ENCODE data around the gene MXI1.
"Not testable (repeated sequence)": the region's sequence is repeated elsewhere in the genome, so short reads cannot be mapped to it uniquely, and the experiment has no call there.

The MXI1 gene

DNA sequence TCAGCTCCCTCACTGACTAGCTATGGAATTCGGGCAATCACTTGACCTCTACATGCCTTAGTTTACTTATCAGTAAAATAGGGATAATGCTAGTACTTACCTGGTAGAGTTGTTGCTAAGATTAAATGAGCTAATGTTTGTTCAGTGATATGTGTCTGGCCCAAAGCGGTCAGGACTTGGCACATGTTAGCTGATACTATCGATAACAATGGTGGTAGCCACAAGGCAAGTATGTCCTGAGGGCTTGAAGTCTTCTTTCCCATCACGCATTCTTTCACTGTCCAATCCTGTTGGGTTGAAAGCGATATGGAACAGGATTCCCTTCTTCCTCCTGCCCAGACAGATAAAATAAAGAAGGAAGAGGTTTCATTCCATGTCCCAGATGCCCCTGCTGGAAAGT is 25.5 kb upstream of the MXI1 start:
- Histone ChIP-seq H2AFZ (ENCODE audit: low read length, unreplicated experiment) (no peak overlapping the region), H3K27ac (ENCODE audit: low read depth, low read length) (no peak overlapping the region), H3K27me3 (ENCODE audit: insufficient read depth, low read length) (no peaks in the 10 kb centered on the region), H3K4me3 (ENCODE audit: low read depth, low read length) (no peak overlapping the region), H3K4me1 (ENCODE audit: control insufficient read depth, insufficient read depth, low read length, unreplicated experiment) (no peaks in the 10 kb centered on the region), H3K36me3 (ENCODE audit: insufficient read depth, low read length) (no peaks in the 10 kb centered on the region), H3K79me2 (ENCODE audit: control insufficient read depth, insufficient read depth, low read length, unreplicated experiment) (no peaks in the 10 kb centered on the region)

DNA sequence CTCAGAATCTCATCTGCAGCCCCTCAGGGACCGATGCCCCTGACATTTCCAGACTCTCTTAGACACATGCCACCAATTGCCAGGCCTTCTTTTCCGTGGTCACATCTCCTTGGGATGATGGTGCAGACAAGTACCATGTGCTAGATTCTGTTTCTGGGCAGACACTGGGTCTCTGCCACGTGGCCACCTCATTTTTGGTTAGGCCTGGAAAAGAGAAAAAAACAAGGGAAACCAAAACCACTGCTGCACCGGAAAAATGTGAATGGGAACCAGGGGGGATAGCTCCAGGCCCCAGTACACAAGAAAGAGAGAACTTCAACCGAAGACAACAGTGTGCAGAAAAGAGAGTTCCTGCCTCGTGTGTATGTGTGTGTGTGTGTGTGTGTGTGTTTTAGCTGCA is 23.0 kb upstream of the MXI1 start:
- Histone ChIP-seq H3K79me2 (ENCODE audit: control insufficient read depth, insufficient read depth, low read length, unreplicated experiment) (no peaks in the 10 kb centered on the region), H3K4me3 (ENCODE audit: low read depth, low read length) (no peak overlapping the region), H3K4me1 (ENCODE audit: control insufficient read depth, insufficient read depth, low read length, unreplicated experiment) (no peaks in the 10 kb centered on the region), H3K27me3 (ENCODE audit: insufficient read depth, low read length) (no peaks in the 10 kb centered on the region), H3K36me3 (ENCODE audit: insufficient read depth, low read length) (no peaks in the 10 kb centered on the region), H2AFZ (ENCODE audit: low read length, unreplicated experiment) (no peak overlapping the region), H3K27ac (ENCODE audit: low read depth, low read length) (no peak overlapping the region)

DNA sequence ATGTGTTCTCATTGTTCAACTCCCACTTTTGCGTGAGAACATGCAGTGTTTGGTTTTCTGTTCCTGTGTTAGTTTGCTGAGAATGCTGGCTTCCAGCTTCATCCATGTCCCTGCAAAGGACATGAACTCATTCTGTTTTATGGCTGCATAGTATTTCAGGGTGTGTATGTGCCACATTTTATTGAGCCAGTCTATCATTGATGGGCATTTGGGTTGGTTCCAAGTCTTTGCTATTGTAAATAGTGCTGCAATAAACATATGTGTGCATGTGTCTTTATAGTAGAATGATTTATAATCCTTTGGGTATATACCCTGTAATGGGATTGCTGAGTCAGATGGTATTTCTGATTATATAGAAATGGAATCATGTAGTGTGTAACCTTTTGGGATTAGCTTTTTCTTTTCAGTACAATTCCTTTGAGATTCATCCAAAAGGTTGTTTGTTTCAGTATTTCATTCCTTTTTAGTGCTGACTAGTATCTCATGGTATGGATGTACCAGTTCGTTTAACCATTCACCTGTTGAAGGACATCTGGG is 21.7 kb upstream of the MXI1 start:
- not testable (repeated sequence) for H3K27me3 ChIP-seq (ENCODE audit: insufficient read depth, low read length); H3K36me3 ChIP-seq (ENCODE audit: insufficient read depth, low read length); H3K4me1 ChIP-seq (ENCODE audit: control insufficient read depth, insufficient read depth, low read length, unreplicated experiment); H3K4me3 ChIP-seq (ENCODE audit: low read depth, low read length); H3K79me2 ChIP-seq (ENCODE audit: control insufficient read depth, insufficient read depth, low read length, unreplicated experiment); H3K27ac ChIP-seq (ENCODE audit: low read depth, low read length); H2AFZ ChIP-seq (ENCODE audit: low read length, unreplicated experiment)

DNA sequence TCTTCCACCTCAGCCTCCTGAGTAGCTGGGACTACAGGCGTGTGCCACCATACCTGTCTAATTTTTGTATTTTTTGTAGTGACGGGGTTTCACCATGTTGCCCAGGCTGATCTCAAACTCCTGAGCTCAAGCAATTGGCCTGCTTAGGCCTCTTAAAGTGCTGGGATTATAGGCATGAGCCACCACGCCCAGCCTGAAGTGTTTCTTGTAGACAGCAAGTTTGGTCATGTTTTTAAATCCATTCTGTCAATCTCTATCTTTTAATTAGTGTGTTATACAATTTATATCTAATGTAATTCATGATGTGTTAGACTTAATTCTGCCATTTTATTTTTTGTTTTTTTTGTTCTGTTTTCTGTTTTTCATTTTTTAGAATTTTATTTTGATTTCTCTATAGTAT is 17.2 kb upstream of the MXI1 start:
- Histone ChIP-seq H3K36me3 (ENCODE audit: insufficient read depth, low read length) (no peaks in the 10 kb centered on the region), H3K27me3 (ENCODE audit: insufficient read depth, low read length) (no peaks in the 10 kb centered on the region), H3K4me3 (ENCODE audit: low read depth, low read length) (no peak overlapping the region), H3K79me2 (ENCODE audit: control insufficient read depth, insufficient read depth, low read length, unreplicated experiment) (no peaks in the 10 kb centered on the region), H3K27ac (ENCODE audit: low read depth, low read length) (no peak overlapping the region), H2AFZ (ENCODE audit: low read length, unreplicated experiment) (no peak overlapping the region), H3K4me1 (ENCODE audit: control insufficient read depth, insufficient read depth, low read length, unreplicated experiment) (no peaks in the 10 kb centered on the region)

- Histone ChIP-seq H3K4me3 (ENCODE audit: low read depth, low read length) (no peak overlapping the region), H3K79me2 (ENCODE audit: control insufficient read depth, insufficient read depth, low read length, unreplicated experiment) (no peaks in the 10 kb centered on the region), H3K4me1 (ENCODE audit: control insufficient read depth, insufficient read depth, low read length, unreplicated experiment) (no peaks in the 10 kb centered on the region), H3K27me3 (ENCODE audit: insufficient read depth, low read length) (peaks cover 10% of the 10 kb centered on the region; the same call in 1 of the 2 replicates), H3K27ac (ENCODE audit: low read depth, low read length) (no peak overlapping the region), H2AFZ (ENCODE audit: low read length, unreplicated experiment) (no peak overlapping the region), H3K36me3 (ENCODE audit: insufficient read depth, low read length) (no peaks in the 10 kb centered on the region)
These were observed 14.9 kb upstream of the MXI1 start for GRCh38 chr10:110192552-110192951.

- Histone ChIP-seq H3K27ac (ENCODE audit: low read depth, low read length) (no peak overlapping the region), H3K36me3 (ENCODE audit: insufficient read depth, low read length) (no peaks in the 10 kb centered on the region), H3K4me1 (ENCODE audit: control insufficient read depth, insufficient read depth, low read length, unreplicated experiment) (no peaks in the 10 kb centered on the region), H3K27me3 (ENCODE audit: insufficient read depth, low read length) (peaks cover 10% of the 10 kb centered on the region; the same call in 1 of the 2 replicates), H2AFZ (ENCODE audit: low read length, unreplicated experiment) (peak overlapping the region; percentile 37), H3K79me2 (ENCODE audit: control insufficient read depth, insufficient read depth, low read length, unreplicated experiment) (no peaks in the 10 kb centered on the region), H3K4me3 (ENCODE audit: low read depth, low read length) (no peak overlapping the region)
These were observed 6.9 kb upstream of the MXI1 start for GRCh38 chr10:110200503-110200902.

DNA sequence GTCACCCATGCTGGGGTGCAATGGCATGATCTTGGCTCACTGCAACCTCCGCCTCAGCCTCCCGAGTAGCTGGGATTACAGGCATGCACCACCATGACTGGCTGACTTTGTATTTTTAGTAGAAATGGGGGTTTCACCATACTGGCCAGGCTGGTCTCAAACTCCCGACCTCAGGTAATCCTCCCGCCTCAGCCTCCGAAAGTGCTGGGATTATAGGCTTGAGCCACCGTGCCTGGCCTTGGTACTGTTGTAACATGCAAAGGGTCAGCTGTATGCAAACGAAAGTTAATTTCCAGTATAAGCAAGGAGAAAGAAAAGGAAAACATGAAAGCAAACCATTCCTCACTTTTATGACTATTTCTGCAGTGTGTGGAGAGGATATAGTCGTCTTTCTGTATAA is 6.4 kb upstream of the MXI1 start:
- not testable (repeated sequence) for H3K27ac ChIP-seq (ENCODE audit: low read depth, low read length); H3K27me3 ChIP-seq (ENCODE audit: insufficient read depth, low read length); H3K79me2 ChIP-seq (ENCODE audit: control insufficient read depth, insufficient read depth, low read length, unreplicated experiment); H3K4me1 ChIP-seq (ENCODE audit: control insufficient read depth, insufficient read depth, low read length, unreplicated experiment); H3K36me3 ChIP-seq (ENCODE audit: insufficient read depth, low read length); H3K4me3 ChIP-seq (ENCODE audit: low read depth, low read length); H2AFZ ChIP-seq (ENCODE audit: low read length, unreplicated experiment)

GRCh38 chr10:110203500-110204455 is 3.6 kb upstream of the MXI1 start:
- Histone ChIP-seq H2AFZ (ENCODE audit: low read length, unreplicated experiment) (no peak overlapping the region), H3K36me3 (ENCODE audit: insufficient read depth, low read length) (no peaks in the 10 kb centered on the region), H3K27ac (ENCODE audit: low read depth, low read length) (no peak overlapping the region), H3K4me1 (ENCODE audit: control insufficient read depth, insufficient read depth, low read length, unreplicated experiment) (no peaks in the 10 kb centered on the region), H3K27me3 (ENCODE audit: insufficient read depth, low read length) (no peaks in the 10 kb centered on the region), H3K79me2 (ENCODE audit: control insufficient read depth, insufficient read depth, low read length, unreplicated experiment) (no peaks in the 10 kb centered on the region), H3K4me3 (ENCODE audit: low read depth, low read length) (no peak overlapping the region)

- no peaks in the 10 kb centered on the region for H3K4me1 ChIP-seq (ENCODE audit: control insufficient read depth, insufficient read depth, low read length, unreplicated experiment)
- no peaks in the 10 kb centered on the region for H3K36me3 ChIP-seq (ENCODE audit: insufficient read depth, low read length)
- no peaks in the 10 kb centered on the region for H3K27me3 ChIP-seq (ENCODE audit: insufficient read depth, low read length)
- H3K4me3 ChIP-seq (ENCODE audit: low read depth, low read length), result no peak overlapping the region
- no peaks in the 10 kb centered on the region for H3K79me2 ChIP-seq (ENCODE audit: control insufficient read depth, insufficient read depth, low read length, unreplicated experiment)
- H2AFZ ChIP-seq (ENCODE audit: low read length, unreplicated experiment), result no peak overlapping the region
- no peak overlapping the region for H3K27ac ChIP-seq (ENCODE audit: low read depth, low read length)
These were observed 2.2 kb upstream of the MXI1 start for GRCh38 chr10:110205051-110205675.

DNA sequence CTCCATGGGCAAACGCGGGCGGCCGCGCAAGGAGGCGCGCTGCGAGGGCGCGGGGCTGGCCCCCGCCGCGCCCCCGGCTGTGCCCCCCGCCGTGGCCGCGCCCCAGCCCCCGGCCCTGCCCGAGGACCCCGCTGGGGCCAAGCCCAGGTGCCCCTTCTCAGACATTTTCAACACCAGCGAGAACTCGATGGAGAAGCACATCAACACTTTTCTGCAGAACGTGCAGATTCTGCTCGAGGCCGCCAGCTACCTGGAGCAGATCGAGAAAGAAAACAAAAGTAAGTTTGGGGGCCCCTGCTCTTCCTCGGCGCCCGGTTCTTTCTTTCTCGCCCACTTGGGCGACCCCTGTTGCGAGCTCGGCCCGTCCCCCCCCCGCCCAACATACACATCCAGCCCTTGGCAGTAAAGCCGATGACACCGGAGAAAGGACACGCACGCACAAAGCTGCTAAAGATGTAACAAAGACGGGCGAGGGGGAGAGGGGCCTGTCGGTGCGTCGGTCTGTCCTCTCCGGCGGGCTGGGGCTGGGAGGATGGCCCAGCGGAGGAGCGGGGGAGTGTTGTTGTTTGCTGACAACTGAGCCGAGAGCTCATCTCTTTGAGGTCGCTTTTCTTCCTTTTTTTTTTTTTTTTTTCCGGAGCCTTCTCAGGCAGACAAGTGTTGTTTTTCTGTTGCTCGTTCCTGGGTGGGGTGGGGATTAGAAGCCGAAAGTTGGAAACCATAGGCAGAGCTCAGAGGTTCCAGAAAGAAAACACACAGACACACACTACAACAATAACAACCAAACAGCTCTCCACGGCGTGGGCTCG is 604 bp downstream of the MXI1 start:
- Histone ChIP-seq H3K27ac (ENCODE audit: low read depth, low read length) (peak overlapping the region; percentile 17), H3K4me1 (ENCODE audit: control insufficient read depth, insufficient read depth, low read length, unreplicated experiment) (peaks cover 10% of the 10 kb centered on the region), H2AFZ (ENCODE audit: low read length, unreplicated experiment) (peak overlapping the region; percentile 83), H3K36me3 (ENCODE audit: insufficient read depth, low read length) (no peaks in the 10 kb centered on the region), H3K4me3 (ENCODE audit: low read depth, low read length) (peak overlapping the region; percentile 93), H3K79me2 (ENCODE audit: control insufficient read depth, insufficient read depth, low read length, unreplicated experiment) (no peaks in the 10 kb centered on the region), H3K27me3 (ENCODE audit: insufficient read depth, low read length) (no peaks in the 10 kb centered on the region)
